NCI-H2081 (cell line): ENCODE data around the gene SCFD1.
"Not testable (repeated sequence)": the region's sequence is repeated elsewhere in the genome, so short reads cannot be mapped to it uniquely, and the experiment has no call there.

ENCODE experiments used
- DNase-seq, 2 experiments: peaks; one replicate each; lab custom pipeline; 2025; lab: John Stamatoyannopoulos, UW

SCFD1 gene

GRCh38 chr14:30621940-30622830, at the start of gene SCFD1:
TSS of gene SCFD1 (plus strand) at chr14:30622319. CDS start at chr14:30622339, 20 bp downstream.
- DNase-seq, result peak; percentile 93

- no peak for DNase-seq
Measured at GRCh38 chr14:30572771-30573170, 49.3 kb upstream of the SCFD1 start.

- DNase-seq, result no peak
Measured at GRCh38 chr14:30573226-30573814, 48.8 kb upstream of the SCFD1 start.

GRCh38 chr14:30573966-30574365, 48.2 kb upstream of the SCFD1 start:
- no peak for DNase-seq

GRCh38 chr14:30574777-30575176, 47.3 kb upstream of the SCFD1 start:
- peak; percentile 56 to 87 for DNase-seq

GRCh38 chr14:30576333-30576732, 45.8 kb upstream of the SCFD1 start:
- not testable (repeated sequence) for DNase-seq

- DNase-seq, result no peak
Measured at GRCh38 chr14:30580616-30581282, 41.4 kb upstream of the SCFD1 start.

- no peak for DNase-seq
Measured at GRCh38 chr14:30581283-30581625, 40.9 kb upstream of the SCFD1 start.

- no peak for DNase-seq
Measured at GRCh38 chr14:30582376-30582775, 39.7 kb upstream of the SCFD1 start.

GRCh38 chr14:30584058-30584630, 38.0 kb upstream of the SCFD1 start:
- no peak for DNase-seq

- no peak for DNase-seq
Measured at GRCh38 chr14:30585204-30585603, 36.9 kb upstream of the SCFD1 start.

- no peak for DNase-seq
Measured at GRCh38 chr14:30587141-30587540, 35.0 kb upstream of the SCFD1 start.

GRCh38 chr14:30588873-30589272, 33.2 kb upstream of the SCFD1 start:
- DNase-seq, result no peak

GRCh38 chr14:30596935-30597334, 25.2 kb upstream of the SCFD1 start:
- DNase-seq, result no peak

GRCh38 chr14:30597504-30597903, 24.6 kb upstream of the SCFD1 start:
- DNase-seq, result no peak

GRCh38 chr14:30600922-30601918, 20.9 kb upstream of the SCFD1 start:
- DNase-seq, result no peak

- DNase-seq, result no peak
Measured at GRCh38 chr14:30603402-30603801, 18.7 kb upstream of the SCFD1 start.

GRCh38 chr14:30604696-30605095, 17.4 kb upstream of the SCFD1 start:
- not testable (repeated sequence) for DNase-seq

GRCh38 chr14:30607156-30607780, 14.9 kb upstream of the SCFD1 start:
- no peak for DNase-seq

- peak in 1 of 2 experiments; percentile 75 for DNase-seq
Measured at GRCh38 chr14:30608533-30609006, 13.5 kb upstream of the SCFD1 start.
